UCSD-AML1 (cell line): ENCODE results near the gene P3R3URF.

Experiments used
- DNase-seq: peaks from one replicate; lab custom pipeline; 2025; ENCODE audit not compliant: unreplicated experiment; lab: John Stamatoyannopoulos, UW

The P3R3URF gene

DNA sequence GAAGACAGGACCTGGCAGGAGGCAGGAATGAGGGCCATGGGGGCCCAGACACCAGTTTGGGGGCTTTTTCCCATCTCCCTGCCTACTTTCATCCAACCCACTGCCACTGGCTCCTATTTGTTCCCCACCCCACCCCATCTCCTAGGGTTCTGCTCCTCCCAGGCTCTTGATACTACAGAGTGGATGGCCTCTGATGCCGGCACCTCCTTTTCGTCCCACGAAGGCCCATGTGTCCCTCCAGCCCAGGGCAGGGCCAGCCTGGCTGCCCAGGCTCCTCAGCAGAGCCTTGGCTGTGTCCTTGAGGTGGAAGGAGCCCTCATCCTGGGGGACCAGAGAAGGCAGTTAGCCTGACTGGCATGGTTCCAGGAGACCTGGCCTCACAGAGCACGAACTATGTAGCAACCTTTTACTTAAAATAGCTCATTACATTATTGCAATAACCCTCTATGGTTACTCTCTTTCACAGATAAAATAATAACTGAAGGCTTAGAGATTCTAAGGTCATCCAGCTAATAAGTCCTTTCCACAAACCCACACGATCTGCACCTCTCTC, 18.4 kb upstream of the P3R3URF start:
- no peak for DNase-seq

DNA sequence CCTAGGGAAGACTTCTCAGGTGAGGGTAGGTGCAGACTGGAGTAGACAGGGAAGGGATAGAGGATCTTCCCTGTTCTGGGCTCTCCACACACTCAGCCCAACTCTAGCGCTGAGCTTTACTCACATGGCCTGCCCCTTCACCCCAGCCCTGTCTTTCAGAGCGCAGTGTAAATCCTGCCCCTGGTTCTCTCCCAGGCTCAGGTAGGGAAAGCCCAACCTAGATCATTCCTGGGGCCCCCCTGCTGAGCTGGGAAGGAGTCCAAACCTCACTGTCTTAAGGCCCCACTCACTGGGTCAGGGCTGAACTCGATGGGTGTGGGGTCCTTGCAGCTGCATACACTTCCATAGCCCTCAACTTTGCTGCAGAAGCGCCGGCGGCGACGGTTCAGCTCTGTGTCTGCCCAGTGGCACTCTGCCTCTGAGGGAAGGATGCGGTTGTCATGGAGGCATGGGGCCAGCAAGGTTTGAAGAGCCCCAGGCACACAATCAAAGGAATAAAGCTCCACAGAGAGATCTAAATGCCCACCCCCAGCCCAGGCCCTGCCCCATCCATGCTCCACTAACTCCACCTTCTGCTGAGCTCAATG, 17.8 kb upstream of the P3R3URF start:
- no peak for DNase-seq

- DNase-seq: no peak
These were observed 17.0 kb upstream of the P3R3URF start for GRCh38 chr1:46193285-46193684.

DNA sequence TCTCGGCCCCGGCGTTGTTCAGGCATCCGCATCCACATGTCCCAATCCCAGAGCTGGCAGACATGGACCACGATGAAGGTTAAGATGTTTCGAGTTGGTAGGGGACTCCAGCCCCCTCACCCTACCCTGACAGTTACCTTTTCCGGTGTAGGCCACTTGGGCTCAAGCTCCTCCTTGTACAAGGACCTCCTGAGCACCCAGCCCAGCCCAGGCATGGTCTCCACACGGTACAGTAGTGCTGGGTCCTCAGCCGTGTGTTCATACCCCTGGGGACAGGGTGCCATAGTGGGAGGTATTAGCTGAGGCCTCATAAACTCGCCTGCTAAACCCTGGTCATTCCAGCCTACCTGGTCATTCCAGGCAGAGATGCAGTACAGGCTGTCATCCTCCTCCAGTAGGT, 15.9 kb upstream of the P3R3URF start:
- DNase-seq: no peak

GRCh38 chr1:46191033-46191701, 14.9 kb upstream of the P3R3URF start:
- no peak for DNase-seq

DNA sequence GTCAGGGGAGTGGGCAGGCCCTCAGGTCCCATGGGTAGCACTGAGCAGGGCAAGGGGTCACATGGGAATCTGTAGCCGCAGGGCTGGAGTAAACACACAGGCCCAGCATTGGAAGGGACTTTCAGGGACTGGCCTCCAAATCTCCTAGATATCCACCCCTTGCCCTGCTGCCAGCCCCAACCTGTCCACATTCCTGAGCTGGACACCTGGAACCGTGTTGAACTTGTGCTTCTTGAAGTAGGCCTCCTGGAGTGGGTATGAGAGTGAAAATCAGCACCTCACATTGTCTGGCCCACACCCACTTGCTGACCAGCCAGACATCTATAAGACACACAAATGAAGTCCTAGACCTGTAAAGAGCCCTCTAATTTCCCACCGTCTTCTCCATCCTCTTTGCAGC, 14.3 kb upstream of the P3R3URF start:
- DNase-seq: no peak

- no peak for DNase-seq
These were observed 12.2 kb upstream of the P3R3URF start for GRCh38 chr1:46188295-46189030.

GRCh38 chr1:46187106-46187869, 11.0 kb upstream of the P3R3URF start:
- DNase-seq: no peak

GRCh38 chr1:46186076-46186475, 9.8 kb upstream of the P3R3URF start:
- DNase-seq: no peak

- DNase-seq: no peak
These were observed 8.8 kb upstream of the P3R3URF start for GRCh38 chr1:46184920-46185658.

DNA sequence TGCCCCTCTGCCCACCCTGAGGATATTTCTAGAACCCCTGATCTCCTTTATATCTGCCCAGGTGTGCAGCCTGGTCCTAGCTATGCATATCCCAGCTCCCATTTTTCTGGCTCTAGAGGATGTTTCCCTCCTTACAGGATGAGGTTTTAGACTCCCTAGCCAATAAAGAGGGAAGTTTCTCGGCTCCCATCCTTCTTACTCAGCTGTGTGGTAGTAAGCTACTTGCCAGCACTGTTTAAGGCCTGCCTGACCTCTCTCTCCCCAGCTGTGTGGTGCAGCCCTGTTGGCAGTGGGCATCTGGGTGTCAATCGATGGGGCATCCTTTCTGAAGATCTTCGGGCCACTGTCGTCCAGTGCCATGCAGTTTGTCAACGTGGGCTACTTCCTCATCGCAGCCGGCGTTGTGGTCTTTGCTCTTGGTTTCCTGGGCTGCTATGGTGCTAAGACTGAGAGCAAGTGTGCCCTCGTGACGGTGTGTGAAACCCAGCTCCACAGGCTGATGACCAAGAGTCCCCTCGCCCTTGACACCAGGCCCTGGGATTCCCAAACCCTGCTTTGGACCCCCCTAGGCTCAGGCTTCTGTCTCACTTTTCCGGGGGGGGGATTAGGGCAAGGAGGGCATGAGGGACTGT, 7.8 kb upstream of the P3R3URF start:
- DNase-seq: peak; percentile 51

- DNase-seq: no peak
These were observed 7.0 kb upstream of the P3R3URF start for GRCh38 chr1:46183079-46183847.

GRCh38 chr1:46181343-46182260, 5.3 kb upstream of the P3R3URF start:
- no peak for DNase-seq

DNA sequence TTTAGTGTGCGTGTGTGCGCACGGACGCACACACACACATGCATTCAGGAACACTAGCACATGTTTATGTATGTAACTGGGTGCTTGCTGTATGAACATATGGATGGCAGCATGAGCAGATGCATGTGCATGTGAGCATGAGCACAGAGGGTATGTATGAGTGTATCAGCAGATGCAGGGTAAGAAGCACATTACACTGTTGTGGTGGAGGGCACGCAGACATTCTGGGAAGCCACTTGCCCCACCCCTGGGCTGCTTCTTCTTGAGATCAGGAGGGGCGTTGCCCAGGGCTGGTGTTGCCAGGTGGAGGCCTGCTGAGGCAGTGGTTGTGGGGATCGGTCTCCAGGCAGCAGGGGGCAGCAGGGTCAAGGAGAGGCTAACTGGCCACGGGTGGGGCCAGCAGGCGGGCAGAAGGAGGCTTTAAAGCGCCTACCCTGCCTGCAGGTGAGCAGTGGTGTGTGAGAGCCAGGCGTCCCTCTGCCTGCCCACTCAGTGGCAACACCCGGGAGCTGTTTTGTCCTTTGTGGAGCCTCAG, 3.9 kb upstream of the P3R3URF start:
- peak; percentile 30 for DNase-seq

DNA sequence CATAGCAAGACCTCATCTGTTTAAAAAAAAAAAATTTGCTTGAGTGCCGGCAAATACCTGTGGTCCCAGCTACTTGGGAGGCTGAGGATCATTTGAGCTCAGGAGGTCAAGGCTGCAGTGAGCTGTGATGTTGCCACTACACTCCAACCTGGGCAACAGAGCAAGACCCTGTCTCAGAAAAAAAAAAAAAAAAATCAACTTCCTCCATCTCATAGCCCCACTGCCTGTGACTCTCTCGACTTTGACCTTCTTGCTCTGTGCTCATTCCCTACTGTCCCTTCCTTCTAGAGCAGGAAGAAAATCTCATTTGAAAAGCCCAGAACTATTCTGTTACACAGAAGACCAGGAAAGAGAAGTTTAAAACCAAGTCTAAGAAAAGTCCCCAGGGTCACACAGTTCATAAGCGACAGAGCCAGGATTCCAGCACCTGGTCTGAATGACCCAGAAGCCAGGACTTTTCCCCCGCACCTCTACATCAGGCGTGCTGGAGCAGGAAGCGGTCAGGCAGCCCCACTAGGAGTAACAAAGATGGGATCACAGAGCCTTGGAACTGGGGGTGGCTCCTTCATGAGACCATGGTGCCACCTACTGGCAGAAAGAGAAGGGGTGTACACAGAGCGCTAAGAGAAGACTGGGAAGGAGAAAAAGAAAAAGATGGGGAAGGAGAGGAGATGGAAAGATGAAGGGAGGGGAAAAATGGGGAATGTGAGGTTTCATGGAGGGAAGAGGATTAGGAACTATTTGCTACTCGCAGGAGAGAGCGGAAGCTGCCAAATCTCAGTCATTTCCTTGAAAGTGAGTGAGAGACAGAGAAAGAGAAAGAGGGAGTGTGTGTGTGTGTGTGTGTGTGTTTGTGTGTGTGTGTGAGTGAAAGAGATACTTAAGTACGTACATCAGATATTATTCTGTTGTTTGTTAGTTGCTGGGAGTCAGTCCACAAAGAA, 3.1 kb upstream of the P3R3URF start:
- peak; percentile 69 for DNase-seq

- no peak for DNase-seq
These were observed 1.0 kb downstream of the P3R3URF start for GRCh38 chr1:46175243-46175642.
